Choroid plexus epithelial cell (primary cell): ENCODE measurements around the gene WDR90.

Source experiments
- DNase-seq: peaks from one replicate; pipeline ENCODE4 v3.0.0-alpha.2; 2010; ENCODE audit warnings: low read depth
- H3K4me3 ChIP-seq: 2 replicates; pipeline ENCODE4 v1.5.1; 2011; ENCODE audit warnings: low read depth, mild to moderate bottlenecking, control low read depth, low read length, moderate library complexity
- TF ChIP-seq, protein P1 (sequence below): conservative IDR thresholded peaks from 2 replicates; pipeline ENCODE4 v1.5.1; 2011; ENCODE audit warnings: low read depth, mild to moderate bottlenecking, control low read depth, inconsistent platforms, low read length, moderate library complexity

Gene WDR90

GRCh38 chr16:631808-632358 is 17.3 kb upstream of the WDR90 start:
- H3K4me3 ChIP-seq = no peak overlapping the region
- no peak for DNase-seq
- TF ChIP-seq, protein P1, sequence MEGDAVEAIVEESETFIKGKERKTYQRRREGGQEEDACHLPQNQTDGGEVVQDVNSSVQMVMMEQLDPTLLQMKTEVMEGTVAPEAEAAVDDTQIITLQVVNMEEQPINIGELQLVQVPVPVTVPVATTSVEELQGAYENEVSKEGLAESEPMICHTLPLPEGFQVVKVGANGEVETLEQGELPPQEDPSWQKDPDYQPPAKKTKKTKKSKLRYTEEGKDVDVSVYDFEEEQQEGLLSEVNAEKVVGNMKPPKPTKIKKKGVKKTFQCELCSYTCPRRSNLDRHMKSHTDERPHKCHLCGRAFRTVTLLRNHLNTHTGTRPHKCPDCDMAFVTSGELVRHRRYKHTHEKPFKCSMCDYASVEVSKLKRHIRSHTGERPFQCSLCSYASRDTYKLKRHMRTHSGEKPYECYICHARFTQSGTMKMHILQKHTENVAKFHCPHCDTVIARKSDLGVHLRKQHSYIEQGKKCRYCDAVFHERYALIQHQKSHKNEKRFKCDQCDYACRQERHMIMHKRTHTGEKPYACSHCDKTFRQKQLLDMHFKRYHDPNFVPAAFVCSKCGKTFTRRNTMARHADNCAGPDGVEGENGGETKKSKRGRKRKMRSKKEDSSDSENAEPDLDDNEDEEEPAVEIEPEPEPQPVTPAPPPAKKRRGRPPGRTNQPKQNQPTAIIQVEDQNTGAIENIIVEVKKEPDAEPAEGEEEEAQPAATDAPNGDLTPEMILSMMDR = no peak

GRCh38 chr16:632486-633335 is 16.5 kb upstream of the WDR90 start:
- TF ChIP-seq, protein P1 = no peak
- no peak overlapping the region for H3K4me3 ChIP-seq
- DNase-seq = no peak

GRCh38 chr16:633336-634050 is 15.7 kb upstream of the WDR90 start:
- H3K4me3 ChIP-seq = no peak overlapping the region
- no peak for DNase-seq
- TF ChIP-seq, protein P1 = no peak

- TF ChIP-seq, protein P1 = no peak
- DNase-seq = no peak
Measured at GRCh38 chr16:634051-634670, 15.0 kb upstream of the WDR90 start.

GRCh38 chr16:634996-635395 is 14.2 kb upstream of the WDR90 start:
- H3K4me3 ChIP-seq = no peak overlapping the region
- no peak for DNase-seq
- TF ChIP-seq, protein P1 = no peak

More at GRCh38 chr16:634051-634670, 15.0 kb upstream of the WDR90 start:
- no peak overlapping the region for H3K4me3 ChIP-seq

GRCh38 chr16:635573-636205 is 13.5 kb upstream of the WDR90 start:
- no peak for DNase-seq
- TF ChIP-seq, protein P1 = no peak
- peak overlapping the region; percentile 87 for H3K4me3 ChIP-seq
